SK-N-SH treated with all-trans-retinoic acid at 6 μM for 48 hours (cell line): ENCODE results near the gene ADAMTS2.

Experiments used
- ATAC-seq: fragments of 200-7000 bp; cut with Tn5 transposase; 3 replicates; pipeline ENCODE4 v1.9.1; 2020; ENCODE audit warnings: mild to moderate bottlenecking, moderate library complexity
- ARNTL ChIP-seq: fragments of 450-650 bp; formaldehyde crosslinking; IDR thresholded peaks from 2 replicates; pipeline ENCODE4 v1.5.0; 2020; ENCODE audit warnings: low read depth, mild to moderate bottlenecking, moderate library complexity, borderline replicate concordance
- BACH2 ChIP-seq: fragments of 250-450 bp; sonication (Bioruptor Pico); IDR thresholded peaks from 2 replicates; pipeline ENCODE4 v1.9.0; 2021; ENCODE audit warnings: mild to moderate bottlenecking, borderline replicate concordance
- CREB5 ChIP-seq: fragments of 250-450 bp; sonication (Bioruptor Pico); IDR thresholded peaks from 2 replicates; pipeline ENCODE4 v1.5.1; 2020; ENCODE audit warnings: low read depth, mild to moderate bottlenecking, moderate library complexity
- CSDC2 ChIP-seq: fragments of 250-450 bp; sonication (Bioruptor Pico); IDR thresholded peaks from 2 replicates; pipeline ENCODE4 v1.5.0; 2020; ENCODE audit warnings: mild to moderate bottlenecking, moderate library complexity
- CSRNP3 ChIP-seq: fragments of 250-450 bp; sonication (Bioruptor Pico); IDR thresholded peaks from 2 replicates; pipeline ENCODE4 v1.5.1; 2021; ENCODE audit warnings: mild to moderate bottlenecking, moderate library complexity
- ESRRG ChIP-seq: fragments of 250-450 bp; sonication (Bioruptor Pico); IDR thresholded peaks from 2 replicates; pipeline ENCODE4 v1.6.1; 2021; ENCODE audit warnings: mild to moderate bottlenecking
- ISL1 ChIP-seq: fragments of 250-450 bp; sonication (Bioruptor Pico); IDR thresholded peaks from 2 replicates; pipeline ENCODE4 v2.1.2; 2022; ENCODE audit warnings: mild to moderate bottlenecking, moderate library complexity
- OSR1 ChIP-seq: fragments of 250-450 bp; sonication (Bioruptor Pico); IDR thresholded peaks from 2 replicates; pipeline ENCODE4 v1.8.0; 2022; ENCODE audit warnings: moderate library complexity, mild to moderate bottlenecking, inconsistent platforms
- PATZ1 ChIP-seq: fragments of 250-450 bp; sonication (Bioruptor Pico); IDR thresholded peaks from 2 replicates; pipeline ENCODE4 v1.8.0; 2020; ENCODE audit warnings: mild to moderate bottlenecking, moderate library complexity, borderline replicate concordance
- PPARA ChIP-seq: fragments of 250-450 bp; sonication (Bioruptor Pico); IDR thresholded peaks from 2 replicates; pipeline ENCODE4 v1.5.0; 2020; ENCODE audit warnings: mild to moderate bottlenecking, borderline replicate concordance
- SNAI2 ChIP-seq: fragments of 250-450 bp; sonication (Bioruptor Pico); IDR thresholded peaks from 2 replicates; pipeline ENCODE4 v1.5.0; 2020; ENCODE audit warnings: mild to moderate bottlenecking, moderate library complexity
- TCF4 ChIP-seq: fragments of 250-450 bp; sonication (Bioruptor Pico); IDR thresholded peaks from 2 replicates; pipeline ENCODE4 v1.8.0; 2021; ENCODE audit warnings: mild to moderate bottlenecking, moderate library complexity, borderline replicate concordance
- TOX ChIP-seq: fragments of 250-450 bp; sonication (Bioruptor Pico); IDR thresholded peaks from 2 replicates; pipeline ENCODE4 v1.8.0; 2021; ENCODE audit warnings: mild to moderate bottlenecking, moderate library complexity, borderline replicate concordance
- TSHZ2 ChIP-seq: fragments of 250-450 bp; sonication (Bioruptor Pico); IDR thresholded peaks from 2 replicates; pipeline ENCODE4 v1.5.0; 2020; ENCODE audit warnings: mild to moderate bottlenecking, moderate library complexity
- ZC3H10 ChIP-seq: fragments of 250-450 bp; sonication (Bioruptor Pico); IDR thresholded peaks from 2 replicates; pipeline ENCODE4 v1.5.1; 2021; ENCODE audit warnings: mild to moderate bottlenecking, moderate library complexity
- ZFP30 ChIP-seq: fragments of 450-650 bp; formaldehyde crosslinking; IDR thresholded peaks from 2 replicates; pipeline ENCODE4 v1.5.0; 2022; ENCODE audit warnings: mild to moderate bottlenecking, moderate library complexity
- ZNF70 ChIP-seq: fragments of 450-650 bp; formaldehyde crosslinking; IDR thresholded peaks from 2 replicates; pipeline ENCODE4 v1.5.0; 2020; ENCODE audit warnings: mild to moderate bottlenecking, moderate library complexity
- ZNF8 ChIP-seq: fragments of 450-650 bp; formaldehyde crosslinking; IDR thresholded peaks from 2 replicates; pipeline ENCODE4 v1.5.0; 2020; ENCODE audit warnings: mild to moderate bottlenecking, moderate library complexity

The ADAMTS2 gene

GRCh38 chr5:179300581-179301180, 44.6 kb downstream of the ADAMTS2 start:
- ATAC-seq, result no peak
- TF ChIP-seq TCF4, result no peak

DNA sequence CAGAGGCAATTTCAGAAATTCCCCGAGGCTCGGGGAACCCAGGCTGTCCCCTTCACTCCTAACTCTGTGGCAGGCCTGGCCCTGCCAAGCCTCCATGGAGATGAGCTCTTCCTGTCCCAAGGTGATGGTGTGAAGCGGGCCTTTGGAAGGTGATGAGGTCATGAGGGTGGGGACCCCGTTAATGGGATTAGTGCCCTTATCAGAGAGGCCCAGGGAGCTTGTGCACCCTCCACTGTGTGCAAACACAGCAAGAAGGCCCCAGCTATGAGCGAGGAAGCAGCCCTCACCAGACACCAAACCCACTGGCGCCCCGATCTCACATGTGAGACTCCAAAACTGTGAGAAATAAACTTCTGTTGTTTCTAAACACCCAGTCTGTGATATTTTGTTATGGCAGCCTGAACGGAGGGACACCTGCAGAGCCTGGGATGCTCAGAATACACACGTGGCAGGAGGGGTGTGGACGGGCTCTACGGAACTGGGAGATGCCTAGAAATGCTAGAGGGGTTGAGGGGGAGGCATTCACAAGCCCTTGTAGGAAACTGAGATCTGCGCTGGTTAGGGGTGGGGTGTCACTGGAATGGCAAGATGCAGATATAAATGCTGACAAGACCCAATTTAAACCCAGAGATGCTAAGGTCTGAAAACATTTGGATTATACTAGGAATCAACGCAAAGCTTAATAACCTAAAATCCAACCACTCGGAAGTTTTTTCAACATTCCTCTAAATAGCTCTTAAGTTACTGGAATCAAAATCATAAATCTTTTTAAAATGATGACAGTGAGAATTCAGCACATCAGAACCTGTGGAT, 46.9 kb downstream of the ADAMTS2 start:
- TF ChIP-seq CREB5 (no peak), ZNF70 (CRISPR knock-in tag) (no peak), ISL1 (CRISPR knock-in tag) (no peak), ZC3H10 (CRISPR knock-in tag) (no peak), OSR1 (CRISPR knock-in tag) (no peak), SNAI2 (CRISPR knock-in tag) (no peak)
- TF ChIP-seq, all 23 proteins: peak for 0
- ATAC-seq, result no peak

DNA sequence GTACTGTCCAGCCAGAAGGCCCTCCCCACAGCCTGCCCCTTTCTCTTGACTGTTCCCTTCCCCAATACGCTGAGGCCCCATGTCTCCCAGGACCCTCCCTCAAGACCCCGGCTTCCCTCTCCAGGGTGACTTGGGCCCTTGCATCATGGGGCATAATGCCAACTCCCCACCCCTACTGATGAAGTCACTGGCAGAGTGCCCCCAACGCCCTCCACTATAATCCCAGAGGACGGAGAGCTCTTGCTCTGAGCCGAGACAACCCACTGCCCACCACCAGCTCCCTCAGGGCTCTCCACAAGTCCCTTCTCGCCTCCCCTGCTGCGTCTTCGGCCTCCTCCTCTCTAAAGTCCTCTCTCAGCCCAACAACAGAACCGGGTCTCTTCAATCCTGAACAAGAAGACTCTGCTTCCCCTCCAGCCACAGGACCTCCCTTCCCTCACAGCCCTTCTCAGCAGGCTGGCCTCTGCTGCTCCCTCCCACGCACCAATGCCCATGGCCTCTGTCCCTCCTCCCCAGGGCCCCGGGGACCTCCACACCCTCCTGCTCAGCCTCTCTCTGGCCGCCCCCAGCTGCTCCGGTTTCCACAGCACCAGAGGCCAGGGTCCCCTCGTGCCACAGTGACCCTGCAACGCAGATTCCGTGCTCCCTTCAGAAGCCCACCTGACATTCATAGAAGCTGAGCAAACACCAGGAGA, 47.6 kb downstream of the ADAMTS2 start:
- TF ChIP-seq TSHZ2 (CRISPR knock-in tag) (no peak), CSDC2 (no peak), PATZ1 (no peak), BACH2 (CRISPR knock-in tag) (no peak), ZNF70 (CRISPR knock-in tag) (no peak), ESRRG (CRISPR knock-in tag) (no peak), PPARA (CRISPR knock-in tag) (no peak), ZFP30 (CRISPR knock-in tag) (no peak), ZNF8 (CRISPR knock-in tag) (no peak), ARNTL (CRISPR knock-in tag) (no peak), TOX (CRISPR knock-in tag) (no peak)
- no peak for ATAC-seq

GRCh38 chr5:179297026-179297425, 48.2 kb downstream of the ADAMTS2 start:
- TF ChIP-seq OSR1 (CRISPR knock-in tag), result no peak
- TF ChIP-seq CREB5, result no peak
- no peak for TF ChIP-seq ESRRG (CRISPR knock-in tag)
- TF ChIP-seq PPARA (CRISPR knock-in tag), result no peak
- TF ChIP-seq CSRNP3 (CRISPR knock-in tag), result no peak
- no peak for ATAC-seq
